Stimulated activated CD4-positive, alpha-beta T cell treated with anti-CD3 and anti-CD28 coated beads, Interleukin-1b, Interleukin-23, amount 100 ng/mL, for 24 hours (primary cell): Measurements from ENCODE around the gene CD19.
"Not testable (repeated sequence)": the region's sequence is repeated elsewhere in the genome, so short reads cannot be mapped to it uniquely, and the experiment has no call there.

Experiments
- DNase-seq, 4 experiments: peaks; one replicate each; pipeline ENCODE4 v3.0.0-alpha.2; 2020; ENCODE audit warnings: low read depth in 4 of 4, low spot score in 1 of 4

Gene CD19

DNA sequence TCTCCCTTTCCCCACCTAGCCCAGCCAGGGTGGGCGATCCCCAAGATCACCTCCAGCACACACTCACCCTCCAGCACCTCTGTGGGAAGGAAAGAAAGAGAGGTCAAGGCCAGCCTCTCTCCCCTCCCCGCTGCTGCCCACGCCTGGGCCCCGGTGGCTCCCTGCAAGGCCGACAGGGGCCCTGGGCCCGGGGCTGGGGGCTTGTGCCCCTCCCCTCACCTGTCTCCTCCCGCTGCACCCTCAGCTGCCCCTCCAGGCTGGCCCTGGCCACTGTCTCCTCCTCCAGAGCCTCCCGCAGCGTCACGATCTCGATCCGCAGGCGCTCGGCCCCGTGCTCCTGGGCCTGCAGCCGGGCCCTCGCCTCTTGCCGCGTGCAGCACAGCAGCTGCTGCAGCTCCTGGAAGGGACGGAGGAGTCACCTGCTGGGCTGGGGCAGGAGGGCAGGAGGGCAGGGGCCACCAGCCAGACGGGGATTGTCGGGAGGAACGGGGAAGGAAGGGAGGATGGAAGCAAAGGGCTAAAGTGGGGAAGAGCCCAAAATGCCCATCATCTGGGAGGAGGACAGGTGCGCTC, 25.9 kb upstream of the CD19 start:
- DNase-seq = no peak

DNA sequence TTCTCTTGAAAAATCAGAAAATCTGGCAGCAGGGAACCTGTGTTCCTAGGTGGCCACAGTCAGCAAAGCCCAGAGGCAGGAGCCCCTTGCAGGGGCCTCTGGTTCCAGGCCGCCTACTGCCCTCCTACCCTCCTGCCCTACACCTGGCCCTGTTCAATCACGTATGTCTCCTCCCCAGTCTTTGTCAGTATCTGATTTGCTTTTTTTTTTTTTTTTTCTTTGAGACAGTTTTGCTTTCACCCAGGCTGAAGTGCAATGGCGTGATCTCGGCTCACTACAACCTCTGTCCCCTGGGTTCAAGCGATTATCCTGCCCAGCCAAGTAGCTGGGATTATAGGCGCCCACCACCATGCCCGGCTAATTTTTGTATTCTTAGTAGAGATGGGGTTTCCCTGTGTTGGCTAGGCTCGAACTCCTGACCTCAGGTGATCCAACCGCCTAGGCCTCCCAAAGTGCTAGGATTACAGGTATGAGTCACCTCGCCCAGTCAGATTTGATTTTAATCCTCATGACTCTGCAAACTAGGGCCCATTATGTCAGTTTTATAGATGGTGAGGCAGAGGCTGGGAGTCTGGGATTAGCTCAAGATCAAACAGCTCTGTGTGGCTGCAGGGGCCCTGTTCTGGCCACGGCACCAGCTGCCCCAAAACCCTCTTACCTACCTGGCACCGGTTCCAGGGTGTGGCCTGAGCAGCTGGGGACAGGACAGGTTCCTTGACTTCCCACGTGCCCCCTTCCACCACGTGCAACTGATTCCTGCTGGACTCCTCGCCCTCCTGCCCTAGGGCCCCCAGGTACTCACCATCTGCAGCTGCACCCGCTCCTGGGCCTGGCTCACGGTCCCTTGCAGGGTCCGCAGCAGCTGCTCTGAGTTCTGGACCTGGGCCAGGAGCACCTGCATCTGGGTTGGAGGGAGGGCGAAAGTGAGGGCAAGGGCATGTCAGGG, 21.4 kb upstream of the CD19 start:
- DNase-seq = no peak

DNA sequence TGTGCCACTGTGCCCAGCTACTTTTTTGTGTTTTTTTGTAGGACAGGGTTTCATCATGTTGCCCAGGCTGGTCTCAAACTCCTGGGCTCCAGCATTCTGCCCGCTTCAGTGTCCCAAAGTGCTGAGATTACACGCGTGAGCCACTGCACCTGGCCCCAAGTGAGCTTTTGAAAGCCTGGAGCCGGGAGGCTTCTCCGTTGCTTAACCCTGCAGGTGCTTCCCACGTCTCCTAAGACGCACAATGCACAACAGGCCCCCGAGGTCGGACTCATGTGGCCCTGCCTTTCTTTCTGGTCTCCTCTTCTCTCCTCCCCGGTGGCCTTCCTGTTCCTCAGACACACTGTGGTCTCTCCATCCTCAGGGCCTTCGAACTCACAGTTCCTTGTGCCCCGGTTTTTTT, 19.2 kb upstream of the CD19 start:
- no peak for DNase-seq

DNA sequence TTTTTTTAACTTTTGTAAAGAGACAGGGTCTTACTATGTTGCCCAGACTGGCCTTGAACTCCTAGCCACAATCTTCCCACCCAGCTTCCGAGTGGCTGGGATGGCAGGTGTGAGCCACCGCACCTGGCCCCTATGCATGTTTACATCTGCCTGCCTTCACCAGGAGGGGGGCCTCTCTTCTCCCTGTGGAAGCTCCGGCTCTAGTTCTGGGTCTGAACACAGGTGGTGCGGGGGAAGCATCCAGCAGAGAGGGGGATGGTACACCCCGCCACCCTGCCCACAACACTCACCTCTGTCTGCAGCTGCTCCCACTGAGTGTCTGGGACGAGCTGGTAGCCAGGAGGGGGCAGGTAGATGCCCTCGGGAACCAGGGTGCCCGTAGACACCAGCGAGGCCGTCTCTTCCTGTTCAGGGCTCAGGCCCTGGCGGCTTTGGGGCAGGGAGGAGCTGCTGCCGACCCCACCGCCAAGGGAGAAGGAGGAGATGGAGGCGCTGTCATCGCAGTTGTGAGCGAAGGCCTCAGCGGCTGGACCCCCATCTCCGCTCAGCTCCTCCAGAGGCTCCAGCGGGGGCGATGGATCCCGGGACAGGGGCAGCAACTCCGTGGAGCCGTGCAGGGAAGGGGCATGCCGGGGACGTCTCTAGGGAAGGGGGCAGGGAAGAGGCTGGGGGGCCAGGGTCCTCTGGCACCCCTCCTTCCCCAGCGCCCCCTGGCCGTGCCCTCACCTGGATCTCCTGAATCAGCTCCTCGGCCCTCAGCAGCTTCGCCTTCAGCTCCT, 17.6 kb upstream of the CD19 start:
- no peak for DNase-seq

DNA sequence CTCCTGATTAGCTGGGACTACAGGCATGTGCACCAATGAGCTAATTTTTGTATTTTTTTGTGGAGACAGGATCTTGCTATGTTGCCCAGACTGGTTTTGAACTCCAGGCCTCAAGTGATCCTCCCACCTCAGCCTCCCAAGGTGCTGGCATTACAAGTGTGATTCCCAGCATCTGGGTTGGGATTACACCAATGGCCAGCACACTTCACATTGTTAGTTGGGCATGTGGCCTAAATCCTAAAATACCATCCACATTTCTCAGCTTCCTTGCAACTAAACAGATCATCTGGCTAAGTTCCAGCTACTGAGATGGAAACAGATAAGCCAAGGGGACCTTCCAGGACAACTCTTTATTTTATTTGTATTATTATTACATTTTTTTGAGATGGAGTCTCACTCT, 16.6 kb upstream of the CD19 start:
- DNase-seq = no peak

DNA sequence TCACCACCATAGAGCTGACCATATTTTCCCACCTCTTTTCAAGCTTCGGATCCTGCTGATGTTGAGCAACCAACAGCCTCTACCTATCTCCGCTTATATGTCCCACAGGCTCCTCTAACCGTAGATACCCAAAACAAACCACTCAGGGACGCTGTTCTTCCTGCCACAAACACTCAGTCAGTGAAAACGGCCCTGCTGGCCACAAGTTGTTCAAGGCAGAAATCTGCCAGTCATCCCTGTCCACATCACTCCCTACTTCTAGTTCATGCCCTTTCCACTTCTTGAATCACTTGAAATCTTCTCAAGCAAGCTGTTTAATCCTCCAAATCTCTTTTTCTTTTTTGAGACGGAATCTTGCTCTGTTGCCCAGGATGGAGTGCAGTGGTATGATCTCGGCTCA, 14.7 kb upstream of the CD19 start:
- DNase-seq = no peak

DNA sequence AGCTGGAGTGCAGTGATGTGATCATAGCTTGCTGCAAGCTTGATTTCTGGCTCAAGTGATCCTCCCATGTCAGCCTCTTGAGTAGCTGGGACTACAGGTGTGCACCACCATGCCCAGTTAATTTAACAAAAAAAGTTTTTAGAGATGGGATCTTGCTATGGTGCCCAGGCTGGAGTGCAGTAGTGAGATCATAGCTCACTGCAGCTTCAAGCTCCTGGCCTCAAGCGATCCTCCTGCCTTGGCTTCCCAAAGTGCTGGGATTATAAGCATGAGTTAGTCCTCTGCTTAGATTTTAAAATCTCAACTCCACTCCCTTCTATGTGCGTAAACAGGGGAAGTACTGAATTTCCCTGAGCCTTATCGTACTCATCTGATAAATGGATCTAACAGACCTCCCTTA, 13.1 kb upstream of the CD19 start:
- no peak for DNase-seq

DNA sequence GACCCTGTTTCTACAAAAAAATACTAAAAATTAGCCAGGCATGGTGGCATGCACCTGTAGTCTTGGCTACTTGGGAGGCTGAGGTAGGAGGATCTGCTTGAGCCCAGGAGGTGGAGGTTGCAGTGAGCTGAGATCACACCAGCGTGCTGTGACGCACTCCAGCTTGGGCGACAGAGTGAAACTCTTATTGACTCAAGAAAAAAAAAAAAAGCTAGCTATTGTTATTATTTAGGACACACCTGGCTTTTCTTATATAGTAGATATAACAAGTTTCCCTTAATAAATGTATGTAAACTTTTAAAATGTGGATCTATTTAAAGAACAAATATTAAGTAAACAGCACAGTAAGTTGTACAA, 8.6 kb upstream of the CD19 start:
- DNase-seq = no peak

DNA sequence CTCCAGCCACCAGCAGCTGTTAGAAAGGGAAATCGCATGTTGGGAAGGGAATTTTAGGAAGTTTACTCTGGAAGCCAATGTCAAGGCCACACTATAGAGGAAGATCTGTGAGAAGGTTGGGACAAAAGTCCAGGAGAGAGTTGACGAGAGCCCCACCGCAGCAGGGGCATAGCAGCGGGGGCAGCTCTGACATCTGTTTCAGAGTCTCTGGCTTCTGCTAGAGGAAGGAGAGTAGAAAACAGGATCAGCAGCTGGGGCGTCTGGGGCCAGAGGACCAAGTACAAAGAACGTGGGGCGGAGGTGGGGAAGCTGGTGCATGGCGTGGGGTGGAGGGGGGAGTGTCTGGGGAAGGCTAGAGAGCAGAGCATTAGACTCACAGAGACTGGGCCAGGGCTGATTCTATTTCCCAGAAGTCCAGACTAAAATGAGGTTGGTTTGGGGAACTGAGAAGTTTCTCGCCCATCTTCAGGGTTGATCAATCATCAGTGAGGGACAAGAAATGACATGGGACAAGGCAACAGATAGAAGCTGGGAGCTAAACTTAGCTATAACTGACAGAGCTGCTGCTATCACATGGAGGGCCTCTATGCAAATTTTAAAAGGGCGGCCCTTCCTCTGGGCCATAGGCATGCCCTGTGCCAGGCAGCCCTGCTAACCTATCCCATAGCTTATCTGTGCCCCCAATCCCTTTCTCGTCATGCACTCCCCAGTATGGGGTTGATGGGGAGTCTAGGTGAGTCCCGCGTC, 7.9 kb upstream of the CD19 start:
- DNase-seq = no peak

DNA sequence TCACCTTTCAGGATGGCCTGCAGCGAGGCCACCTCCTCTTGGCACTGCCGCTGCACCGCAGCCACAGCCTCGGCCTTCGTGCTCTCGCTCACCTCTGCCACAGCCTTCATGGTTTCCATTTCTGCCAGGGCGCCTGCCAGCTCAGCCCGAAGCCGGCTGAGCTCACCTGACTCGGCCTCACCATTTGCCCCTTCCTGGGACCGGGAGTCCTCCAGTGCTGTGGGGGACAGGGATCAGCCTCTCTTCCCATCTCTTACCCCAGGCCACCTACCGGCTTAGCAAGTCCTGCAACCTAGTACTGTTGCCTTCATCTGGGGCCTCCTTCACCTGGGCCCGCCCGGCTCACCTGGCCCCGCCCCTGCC, 7.4 kb upstream of the CD19 start:
- DNase-seq = no peak

DNA sequence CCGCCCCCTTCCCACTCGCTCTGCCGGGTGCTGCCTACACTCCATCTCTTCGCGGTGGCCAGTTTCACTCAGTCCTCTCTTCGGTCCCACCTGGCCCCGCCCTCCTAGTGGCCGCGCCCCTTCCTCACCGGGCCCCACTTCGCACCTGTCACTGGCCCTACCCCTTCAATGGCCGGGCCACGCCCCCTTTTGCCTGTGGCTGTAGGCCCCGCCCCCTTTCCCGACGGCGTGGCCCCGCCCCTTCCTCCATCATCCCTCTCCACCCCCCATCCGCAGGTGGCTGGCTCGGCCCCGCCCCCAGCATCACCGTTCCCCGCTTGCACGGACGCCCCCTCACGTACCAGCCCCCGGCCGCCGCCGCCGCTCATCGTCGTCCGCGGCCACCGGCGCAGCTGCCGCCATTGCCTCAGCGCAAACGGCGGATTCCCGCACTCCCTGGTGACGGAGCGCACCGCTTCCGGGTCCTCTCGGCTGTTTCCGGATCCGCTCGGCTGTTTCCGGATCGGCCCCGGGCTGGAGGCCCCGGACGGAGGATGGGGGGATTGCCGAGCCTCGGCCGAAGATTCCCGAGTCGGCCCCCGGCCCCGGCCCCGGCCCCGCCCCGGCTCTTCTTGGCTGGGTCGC, 6.9 kb upstream of the CD19 start, which contains the start of gene RABEP2:
TSS of gene RABEP2 (minus strand) at position 477 of the 624 bp plus-strand sequence. CDS start at position 402, 75 bp downstream.
- DNase-seq = peak; percentile 90 to 97 (median 94)

DNA sequence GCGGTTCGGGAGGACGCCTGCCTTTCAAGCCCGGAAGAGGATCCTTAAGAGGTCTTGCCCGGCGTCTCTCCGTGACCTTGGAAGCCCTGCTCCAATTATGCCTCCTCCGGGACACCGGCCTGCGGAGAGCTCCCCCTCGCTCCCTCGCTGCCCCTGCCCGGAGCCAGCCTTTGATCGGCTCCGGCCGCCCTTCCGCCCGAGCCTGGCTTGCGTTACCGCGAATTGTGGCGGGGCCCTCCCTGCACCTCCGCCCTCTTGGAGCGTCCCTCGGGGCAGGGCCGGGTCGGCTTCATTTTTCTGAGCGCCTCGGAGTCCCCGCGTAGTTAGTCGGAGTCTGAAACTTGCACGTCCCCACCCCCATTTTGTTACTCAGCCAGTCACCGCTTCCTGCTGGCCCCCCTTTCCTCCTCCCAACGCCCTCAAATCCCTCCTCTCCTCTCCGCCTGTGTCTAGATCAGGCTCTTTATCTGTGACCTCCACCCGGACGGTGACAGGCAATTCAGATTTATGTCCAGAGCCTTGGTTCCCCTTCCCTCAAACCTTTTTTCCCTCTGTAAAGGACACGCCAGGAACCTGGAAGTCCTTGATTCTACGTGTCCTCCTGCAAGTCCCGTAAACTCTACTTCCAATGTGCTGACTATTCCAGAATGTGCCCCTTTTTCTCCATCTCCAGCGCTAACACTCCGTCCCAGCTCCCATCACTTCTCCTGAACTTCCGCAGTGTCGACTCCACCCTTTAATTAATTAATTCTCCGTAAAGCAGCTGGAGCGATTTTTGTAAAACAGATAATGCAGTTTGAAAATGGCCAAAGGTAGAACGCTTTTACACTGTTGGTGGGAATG, 6.2 kb upstream of the CD19 start:
- DNase-seq = peak; percentile 47 to 80 (median 63)

DNA sequence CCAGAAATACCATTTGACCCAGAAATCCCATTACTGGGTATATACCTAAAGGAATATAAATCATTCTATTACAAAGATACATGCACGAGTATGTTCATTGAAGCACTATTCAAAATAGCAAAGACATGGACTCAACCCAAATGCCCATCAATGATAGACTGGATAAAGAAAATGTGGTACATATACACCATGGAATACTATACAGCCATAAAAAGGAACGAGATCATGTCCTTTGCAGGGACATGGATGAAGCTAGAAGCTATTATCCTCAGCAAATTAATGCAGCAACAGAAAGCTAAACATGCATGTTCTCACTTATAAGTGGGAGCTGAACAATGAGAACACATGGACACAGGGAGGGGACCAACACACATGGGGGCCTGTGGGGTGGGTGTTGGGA, 5.5 kb upstream of the CD19 start:
- not testable (repeated sequence) for DNase-seq

DNA sequence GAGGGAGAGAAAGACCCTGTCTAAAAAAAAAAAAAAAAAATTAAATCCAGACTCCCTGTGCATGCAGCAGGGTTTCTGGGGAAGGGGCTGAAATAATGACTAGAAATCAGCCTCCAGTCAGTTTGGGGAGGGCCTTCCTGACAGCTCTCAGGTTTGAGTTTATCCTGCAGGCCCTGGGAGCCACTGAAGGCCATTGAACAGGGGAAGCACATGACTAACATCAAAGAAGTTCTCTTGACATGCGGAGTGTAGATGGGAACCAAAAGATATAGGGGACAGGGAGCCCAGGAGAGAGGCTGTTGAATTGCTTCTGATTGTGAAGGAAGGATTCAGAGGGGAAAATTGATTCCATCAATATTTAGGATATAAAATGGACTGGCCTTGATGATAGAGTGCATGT, 4.0 kb upstream of the CD19 start:
- no peak for DNase-seq

DNA sequence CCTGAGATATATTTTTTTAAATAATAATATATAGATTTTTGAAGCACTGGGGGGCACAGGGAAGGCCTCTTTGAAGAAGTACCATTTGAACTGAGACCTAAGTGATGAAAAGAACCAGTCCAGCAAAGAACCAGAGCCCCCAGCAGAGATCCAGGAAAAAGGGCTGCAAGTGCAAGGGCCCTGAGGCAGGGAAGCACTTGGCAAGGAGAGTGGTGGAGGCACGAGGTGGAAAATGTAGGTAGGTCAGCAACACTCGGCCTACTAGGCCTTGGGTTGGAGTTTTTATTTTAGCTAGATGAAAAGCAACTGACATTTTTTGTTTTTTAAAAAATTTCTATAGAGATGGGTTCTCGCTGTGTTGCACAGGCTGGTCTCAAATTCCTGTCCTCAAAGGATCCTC, 1.6 kb upstream of the CD19 start:
- no peak for DNase-seq

DNA sequence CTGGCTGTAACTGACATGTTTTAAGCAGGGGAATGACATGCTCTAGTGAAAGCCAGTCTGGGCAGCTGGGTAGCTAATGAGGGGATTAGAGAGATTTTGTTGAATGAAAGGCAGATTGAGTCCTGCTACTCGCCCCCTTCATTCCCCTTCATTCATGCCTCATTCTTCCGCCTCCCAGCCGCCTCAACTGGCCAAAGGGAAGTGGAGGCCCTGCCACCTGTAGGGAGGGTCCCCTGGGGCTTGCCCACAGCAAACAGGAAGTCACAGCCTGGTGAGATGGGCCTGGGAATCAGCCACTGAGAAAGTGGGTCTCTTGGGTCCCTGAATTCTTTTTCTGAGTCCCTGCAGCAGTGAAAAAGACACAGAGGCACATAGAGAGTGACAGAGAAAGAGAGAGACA, 1.1 kb upstream of the CD19 start:
- DNase-seq = no peak

DNA sequence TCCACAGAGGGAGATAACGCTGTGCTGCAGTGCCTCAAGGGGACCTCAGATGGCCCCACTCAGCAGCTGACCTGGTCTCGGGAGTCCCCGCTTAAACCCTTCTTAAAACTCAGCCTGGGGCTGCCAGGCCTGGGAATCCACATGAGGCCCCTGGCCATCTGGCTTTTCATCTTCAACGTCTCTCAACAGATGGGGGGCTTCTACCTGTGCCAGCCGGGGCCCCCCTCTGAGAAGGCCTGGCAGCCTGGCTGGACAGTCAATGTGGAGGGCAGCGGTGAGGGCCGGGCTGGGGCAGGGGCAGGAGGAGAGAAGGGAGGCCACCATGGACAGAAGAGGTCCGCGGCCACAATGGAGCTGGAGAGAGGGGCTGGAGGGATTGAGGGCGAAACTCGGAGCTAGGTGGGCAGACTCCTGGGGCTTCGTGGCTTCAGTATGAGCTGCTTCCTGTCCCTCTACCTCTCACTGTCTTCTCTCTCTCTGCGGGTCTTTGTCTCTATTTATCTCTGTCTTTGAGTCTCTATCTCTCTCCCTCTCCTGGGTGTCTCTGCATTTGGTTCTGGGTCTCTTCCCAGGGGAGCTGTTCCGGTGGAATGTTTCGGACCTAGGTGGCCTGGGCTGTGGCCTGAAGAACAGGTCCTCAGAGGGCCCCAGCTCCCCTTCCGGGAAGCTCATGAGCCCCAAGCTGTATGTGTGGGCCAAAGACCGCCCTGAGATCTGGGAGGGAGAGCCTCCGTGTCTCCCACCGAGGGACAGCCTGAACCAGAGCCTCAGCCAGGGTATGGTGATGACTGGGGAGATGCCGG, 769 bp downstream of the CD19 start:
- no peak for DNase-seq

DNA sequence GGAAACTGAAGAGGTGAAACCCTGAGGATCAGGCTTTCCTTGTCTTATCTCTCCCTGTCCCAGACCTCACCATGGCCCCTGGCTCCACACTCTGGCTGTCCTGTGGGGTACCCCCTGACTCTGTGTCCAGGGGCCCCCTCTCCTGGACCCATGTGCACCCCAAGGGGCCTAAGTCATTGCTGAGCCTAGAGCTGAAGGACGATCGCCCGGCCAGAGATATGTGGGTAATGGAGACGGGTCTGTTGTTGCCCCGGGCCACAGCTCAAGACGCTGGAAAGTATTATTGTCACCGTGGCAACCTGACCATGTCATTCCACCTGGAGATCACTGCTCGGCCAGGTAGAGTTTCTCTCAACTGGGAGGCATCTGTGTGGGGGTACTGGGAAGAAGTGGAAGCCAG, 1.4 kb downstream of the CD19 start:
- DNase-seq = no peak

DNA sequence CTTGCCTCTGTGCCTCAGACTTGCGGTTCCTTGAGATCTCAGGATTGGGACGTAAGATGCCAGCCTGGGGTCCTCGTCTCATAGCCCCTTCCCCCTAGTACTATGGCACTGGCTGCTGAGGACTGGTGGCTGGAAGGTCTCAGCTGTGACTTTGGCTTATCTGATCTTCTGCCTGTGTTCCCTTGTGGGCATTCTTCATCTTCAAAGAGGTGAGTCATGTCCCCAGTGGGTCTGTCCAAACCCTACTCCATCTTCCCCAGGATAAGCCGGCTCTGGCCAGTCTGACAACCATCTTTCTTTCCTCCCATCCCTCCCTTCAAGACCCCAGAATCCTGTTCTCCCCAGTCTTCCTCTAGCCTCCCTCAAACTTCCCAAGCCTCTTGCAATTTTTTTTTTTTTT, 3.6 kb downstream of the CD19 start:
- no peak for DNase-seq
